Activated effector memory CD4-positive, alpha-beta T cell treated with Interleukin-2 at 50 U/mL for 16 hours (primary cell): ENCODE results near the gene SLC66A2.

Experiments
- DNase-seq: peaks from one replicate; pipeline ENCODE4 v3.0.0-alpha.2; 2020

The SLC66A2 gene

GRCh38 chr18:79917169-79917852 is 34.1 kb downstream of the SLC66A2 start:
- DNase-seq: no peak

- DNase-seq: no peak
These were observed 34.8 kb downstream of the SLC66A2 start for GRCh38 chr18:79916546-79917168.

GRCh38 chr18:79916128-79916494 is 35.3 kb downstream of the SLC66A2 start:
- no peak for DNase-seq

GRCh38 chr18:79915161-79916127 is 36.0 kb downstream of the SLC66A2 start:
- no peak for DNase-seq

GRCh38 chr18:79914614-79915160 is 36.8 kb downstream of the SLC66A2 start:
- no peak for DNase-seq

GRCh38 chr18:79912994-79913831 is 38.2 kb downstream of the SLC66A2 start:
- DNase-seq: no peak

GRCh38 chr18:79912409-79912991 is 39.0 kb downstream of the SLC66A2 start:
- no peak for DNase-seq

GRCh38 chr18:79911344-79912270 is 39.8 kb downstream of the SLC66A2 start:
- no peak for DNase-seq

GRCh38 chr18:79910563-79911343 is 40.7 kb downstream of the SLC66A2 start:
- DNase-seq: no peak

GRCh38 chr18:79906706-79907105 is 44.7 kb downstream of the SLC66A2 start:
- no peak for DNase-seq

GRCh38 chr18:79905993-79906392 is 45.5 kb downstream of the SLC66A2 start:
- no peak for DNase-seq

GRCh38 chr18:79905389-79905911 is 46.0 kb downstream of the SLC66A2 start:
- no peak for DNase-seq

- no peak for DNase-seq
These were observed 46.9 kb downstream of the SLC66A2 start for GRCh38 chr18:79904357-79905147.

- no peak for DNase-seq
These were observed 47.6 kb downstream of the SLC66A2 start for GRCh38 chr18:79903787-79904356.

GRCh38 chr18:79903071-79903635 is 48.3 kb downstream of the SLC66A2 start:
- no peak for DNase-seq

GRCh38 chr18:79902640-79903039 is 48.8 kb downstream of the SLC66A2 start:
- DNase-seq: no peak

GRCh38 chr18:79902075-79902474 is 49.4 kb downstream of the SLC66A2 start:
- no peak for DNase-seq

GRCh38 chr18:79901665-79902064 is 49.8 kb downstream of the SLC66A2 start:
- no peak for DNase-seq
